GM19193 (cell line): Measurements from ENCODE around the gene RSPO4.

ENCODE experiments used
- POLR2A ChIP-seq: IDR thresholded peaks from 4 replicates; pipeline ENCODE4 v1.6.1; 2011; ENCODE audit not compliant: insufficient read depth, insufficient read length; ENCODE audit errors: extremely low read depth

The RSPO4 gene

GRCh38 chr20:944148-944547, 58.0 kb downstream of the RSPO4 start:
- no peak for TF ChIP-seq POLR2A

DNA sequence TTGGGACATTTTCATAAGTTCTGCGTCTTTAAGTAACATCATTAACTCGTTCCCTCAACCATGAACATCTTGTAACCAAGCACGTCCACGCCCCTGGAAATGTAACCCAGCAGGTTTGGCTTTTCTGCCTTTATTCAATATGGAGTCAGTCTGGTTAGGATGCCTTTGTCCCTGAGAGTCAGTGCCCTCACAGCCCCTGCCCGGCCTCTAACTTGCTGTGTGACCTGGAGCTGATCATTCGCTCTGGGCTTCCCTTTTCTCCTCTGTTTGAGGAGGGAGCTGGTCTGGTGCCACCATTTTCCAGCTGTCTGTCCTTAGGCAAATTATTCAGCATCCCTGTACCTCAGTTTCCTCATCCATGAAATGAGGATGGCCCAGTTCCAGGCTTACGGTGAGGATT, 59.5 kb downstream of the RSPO4 start:
- TF ChIP-seq POLR2A = no peak

GRCh38 chr20:940926-941325, 61.2 kb downstream of the RSPO4 start:
- TF ChIP-seq POLR2A = no peak

- no peak for TF ChIP-seq POLR2A
Measured at GRCh38 chr20:939606-940005, 62.5 kb downstream of the RSPO4 start.

- TF ChIP-seq POLR2A = no peak
Measured at GRCh38 chr20:934186-934840, 67.8 kb downstream of the RSPO4 start.

- no peak for TF ChIP-seq POLR2A
Measured at GRCh38 chr20:933029-933428, 69.1 kb downstream of the RSPO4 start.

GRCh38 chr20:931401-931800, 70.7 kb downstream of the RSPO4 start:
- TF ChIP-seq POLR2A = no peak

DNA sequence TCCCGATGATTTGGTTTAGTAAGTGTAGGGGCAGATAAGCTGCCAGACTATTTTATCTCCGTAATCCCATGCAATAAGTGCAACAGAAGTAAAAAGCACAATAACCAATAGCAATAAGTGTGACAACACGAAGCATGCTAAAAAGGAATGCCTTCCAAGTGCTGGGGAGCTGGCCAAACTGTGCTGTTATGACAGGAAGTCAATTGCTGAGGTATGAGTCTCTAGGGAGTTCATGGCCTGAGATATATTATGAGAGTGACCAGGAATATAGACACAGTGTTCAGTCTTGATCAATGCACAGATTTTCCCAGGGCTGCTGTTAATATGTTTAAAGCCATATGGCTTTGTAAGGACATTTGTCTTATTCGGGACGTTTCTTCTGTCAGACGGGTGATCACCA, 75.4 kb downstream of the RSPO4 start:
- no peak for TF ChIP-seq POLR2A

- no peak for TF ChIP-seq POLR2A
Measured at GRCh38 chr20:925516-925915, 76.6 kb downstream of the RSPO4 start.

GRCh38 chr20:924639-925038, 77.5 kb downstream of the RSPO4 start:
- no peak for TF ChIP-seq POLR2A

DNA sequence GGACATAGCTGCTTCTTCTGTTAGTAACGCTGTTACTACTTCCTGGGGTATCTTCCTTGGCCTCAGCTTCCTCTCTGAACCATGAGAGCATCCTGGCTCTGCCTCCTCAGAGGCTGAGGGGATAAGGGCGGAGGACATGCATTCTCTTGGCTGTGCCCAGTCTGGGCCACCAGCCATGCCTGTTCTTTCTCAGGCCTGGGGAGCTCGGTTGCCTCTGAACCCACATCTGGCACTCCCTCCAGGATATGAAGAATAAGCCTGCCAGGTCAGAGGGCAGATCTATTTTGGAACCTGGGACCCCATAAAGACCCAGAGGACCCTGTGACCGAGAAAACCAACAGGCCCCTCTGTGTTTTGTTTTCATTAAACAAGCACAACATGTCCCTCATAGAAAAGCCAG, 79.3 kb downstream of the RSPO4 start:
- no peak for TF ChIP-seq POLR2A

GRCh38 chr20:921068-921467, 81.0 kb downstream of the RSPO4 start:
- no peak for TF ChIP-seq POLR2A

- TF ChIP-seq POLR2A = no peak
Measured at GRCh38 chr20:920311-920710, 81.8 kb downstream of the RSPO4 start.

GRCh38 chr20:919491-919916, 82.6 kb downstream of the RSPO4 start:
- TF ChIP-seq POLR2A = no peak

DNA sequence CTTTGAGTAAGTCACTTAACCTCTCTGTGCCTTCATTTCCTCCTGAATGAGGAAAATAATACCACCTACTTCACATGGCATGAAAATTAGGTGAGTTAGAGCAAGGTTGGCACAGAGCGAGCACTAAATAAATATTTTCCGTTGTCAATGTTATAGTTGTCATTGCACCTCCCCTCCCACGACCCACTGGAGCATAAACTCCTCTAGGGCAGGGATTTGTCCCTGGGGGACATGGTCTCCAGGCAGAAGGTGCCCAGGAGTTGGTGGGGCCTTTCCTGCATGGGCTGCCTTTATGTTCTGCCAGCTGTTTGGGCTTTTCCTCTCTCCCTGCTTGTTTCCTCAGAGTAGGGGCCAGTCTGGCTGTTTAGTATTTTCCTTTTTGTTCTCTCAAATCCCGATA, 84.7 kb downstream of the RSPO4 start:
- TF ChIP-seq POLR2A = no peak

- TF ChIP-seq POLR2A = no peak
Measured at GRCh38 chr20:916825-917224, 85.3 kb downstream of the RSPO4 start.

- no peak for TF ChIP-seq POLR2A
Measured at GRCh38 chr20:916125-916799, 85.8 kb downstream of the RSPO4 start, which contains the start of gene ANGPT4. Gene ANGPT4 (minus strand): TSS chr20:916334. CDS start chr20:916214, 120 bp downstream.

DNA sequence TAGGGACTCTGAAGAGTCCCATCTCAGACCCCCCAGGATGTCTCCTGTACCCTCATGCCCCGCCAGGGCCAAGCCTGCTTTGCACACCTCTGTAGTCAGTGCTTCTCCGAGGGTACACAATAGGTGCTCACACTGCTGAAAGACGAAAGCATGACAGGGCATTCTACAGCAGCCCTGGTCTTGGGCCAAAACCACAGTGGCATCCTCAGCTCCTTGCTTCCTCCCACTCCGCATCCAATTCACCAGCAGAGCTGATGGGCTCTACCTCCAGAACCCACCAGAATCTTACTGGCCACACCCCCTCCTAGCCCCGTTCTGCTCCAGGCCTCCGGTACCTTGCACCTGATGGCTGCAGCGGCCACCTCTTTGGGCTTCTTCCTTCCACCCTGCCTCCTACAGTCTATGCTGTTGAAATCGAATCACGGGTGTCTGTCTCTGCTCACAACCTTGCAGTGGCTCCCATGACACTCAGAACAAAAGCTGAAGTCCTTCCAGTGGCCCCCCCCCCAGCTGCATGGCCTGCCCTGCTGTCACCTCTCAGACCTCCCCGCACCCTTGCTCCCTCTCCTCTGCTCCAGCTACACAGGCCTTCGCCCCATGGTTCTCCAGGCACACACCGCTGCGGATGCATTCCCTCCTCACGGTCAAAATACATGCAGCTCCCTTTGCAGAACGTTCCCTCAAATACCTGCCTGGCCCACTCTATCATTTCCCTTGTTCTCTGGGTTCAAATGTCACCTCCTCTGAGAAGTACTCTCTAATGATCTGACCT, 87.2 kb downstream of the RSPO4 start:
- no peak for TF ChIP-seq POLR2A
